ENCODE data around the gene RASD2. TPM values are rescaled to one million over a fixed set of nuclear protein-coding genes. Genes with fewer than 3 reads are reported as not detected.

RASD2 gene
- total RNA-seq, 4 donors from 2014 or later: 2.7 to 5.8 (median 4.8) TPM

GRCh38 chr22:35539910-35540594 lies 579 bp upstream of the RASD2 start:
- H3K4me1 ChIP-seq: peaks cover 0 to 34% (median 7%) of the 10 kb centered on the region in 4 donors
- H3K9me3 ChIP-seq: no peaks in the 10 kb centered on the region
- TF ChIP-seq CTCF (IDR thresholded peaks at IDR 0.05) (no peak), POLR2A (IDR thresholded peaks at IDR 0.05) (no peak)
- H3K4me3 ChIP-seq: peak overlapping the region; percentile 40 to 67 (median 64)
- H3K27me3 ChIP-seq: no peaks in the 10 kb centered on the region
- H3K36me3 ChIP-seq: no peaks in the 10 kb centered on the region
- DNase-seq: peak; percentile 61 to 82 (median 76)
- H3K27ac ChIP-seq: peak overlapping the region in 2 of 4 donors; percentile 42 to 69

GRCh38 chr22:35541254-35541748 lies 670 bp downstream of the RASD2 start:
- peaks cover 0 to 23% (median 7%) of the 10 kb centered on the region in 4 donors for H3K4me1 ChIP-seq
- no peaks in the 10 kb centered on the region for H3K36me3 ChIP-seq
- no peaks in the 10 kb centered on the region for H3K27me3 ChIP-seq
- H3K27ac ChIP-seq: peak overlapping the region; percentile 5 to 51 (median 36)
- DNase-seq: peak in 1 of 3 donors; percentile 58
- H3K4me3 ChIP-seq: peak overlapping the region; percentile 40 to 67 (median 64)
- H3K9me3 ChIP-seq: no peaks in the 10 kb centered on the region
- TF ChIP-seq POLR2A (IDR thresholded peaks at IDR 0.05) (no peak), CTCF (IDR thresholded peaks at IDR 0.05) (no peak)

- TF ChIP-seq POLR2A (IDR thresholded peaks at IDR 0.05) (no peak), CTCF (IDR thresholded peaks at IDR 0.05) (no peak)
- no peak for DNase-seq
- Histone ChIP-seq H3K27ac (no peak overlapping the region), H3K4me1 (peaks cover 0 to 17% (median 7%) of the 10 kb centered on the region in 4 donors), H3K4me3 (peak overlapping the region in 2 of 4 donors; percentile 11 to 65), H3K27me3 (no peaks in the 10 kb centered on the region), H3K9me3 (no peaks in the 10 kb centered on the region), H3K36me3 (no peaks in the 10 kb centered on the region)
Observed at GRCh38 chr22:35542157-35542938, 1.7 kb downstream of the RASD2 start.

- peak overlapping the region in 1 of 4 donors; percentile 11 for H3K4me3 ChIP-seq
- no peak overlapping the region for H3K27ac ChIP-seq
Observed at GRCh38 chr22:35542939-35543516, 2.4 kb downstream of the RASD2 start.

More at GRCh38 chr22:35542939-35543516, 2.4 kb downstream of the RASD2 start:
- no peaks in the 10 kb centered on the region for H3K9me3 ChIP-seq
- DNase-seq: no peak
- TF ChIP-seq POLR2A (IDR thresholded peaks at IDR 0.05) (no peak), CTCF (IDR thresholded peaks at IDR 0.05) (no peak)
- no peaks in the 10 kb centered on the region for H3K36me3 ChIP-seq
- no peaks in the 10 kb centered on the region for H3K27me3 ChIP-seq
- H3K4me1 ChIP-seq: peaks cover 0 to 17% (median 7%) of the 10 kb centered on the region in 4 donors

Measured in Peyer's patch (tissue), 4 donors.